ENCODE data around the gene PROCA1. TPM values are rescaled to one million over a fixed set of nuclear protein-coding genes. Genes with fewer than 3 reads are reported as not detected.
"Not testable (repeated sequence)": the region's sequence is repeated elsewhere in the genome, so short reads cannot be mapped to it uniquely, and the experiment has no call there.

The PROCA1 gene
- total RNA-seq, 2 donors from 2014 or later = 4.4 to 12.4 TPM

GRCh38 chr17:28737316-28737715 lies 25.6 kb upstream of the PROCA1 start:
- Mint-ChIP-seq H3K4me1 (peaks cover 12% of the 10 kb centered on the region), H3K27ac (no peak overlapping the region), H3K4me3 (no peak overlapping the region), H3K9me3 (no peaks in the 10 kb centered on the region), H3K36me3 (ENCODE audit: low read depth) (peaks cover 8% of the 10 kb centered on the region), H3K27me3 (no peaks in the 10 kb centered on the region)
- no peak for ATAC-seq (replicated peaks)

GRCh38 chr17:28735913-28736769 lies 24.5 kb upstream of the PROCA1 start:
- not testable (repeated sequence) for H3K27me3 Mint-ChIP-seq; H3K9me3 Mint-ChIP-seq; H3K27ac Mint-ChIP-seq; H3K36me3 Mint-ChIP-seq (ENCODE audit: low read depth); ATAC-seq (replicated peaks)
- Mint-ChIP-seq H3K4me1 (peaks cover 12% of the 10 kb centered on the region), H3K4me3 (peak overlapping the region; percentile 19)

GRCh38 chr17:28735242-28735722 lies 23.6 kb upstream of the PROCA1 start:
- Mint-ChIP-seq H3K4me1 (peaks cover 12% of the 10 kb centered on the region), H3K36me3 (ENCODE audit: low read depth) (peaks cover 8% of the 10 kb centered on the region), H3K4me3 (no peak overlapping the region), H3K27me3 (no peaks in the 10 kb centered on the region), H3K9me3 (no peaks in the 10 kb centered on the region), H3K27ac (no peak overlapping the region)
- ATAC-seq (replicated peaks) = peak; percentile 38

- no peaks in the 10 kb centered on the region for H3K27me3 Mint-ChIP-seq
- no peaks in the 10 kb centered on the region for H3K9me3 Mint-ChIP-seq
- peaks cover 15% of the 10 kb centered on the region for H3K4me1 Mint-ChIP-seq
- no peak for ATAC-seq (replicated peaks)
- H3K36me3 Mint-ChIP-seq (ENCODE audit: low read depth) = peaks cover 8% of the 10 kb centered on the region
- no peak overlapping the region for H3K27ac Mint-ChIP-seq
- H3K4me3 Mint-ChIP-seq = no peak overlapping the region
Observed at GRCh38 chr17:28734712-28735241, 23.1 kb upstream of the PROCA1 start.

GRCh38 chr17:28733346-28733745 lies 21.7 kb upstream of the PROCA1 start:
- H3K36me3 Mint-ChIP-seq (ENCODE audit: low read depth) = peaks cover 9% of the 10 kb centered on the region
- no peaks in the 10 kb centered on the region for H3K27me3 Mint-ChIP-seq
- peaks cover 13% of the 10 kb centered on the region for H3K4me1 Mint-ChIP-seq
- no peak overlapping the region for H3K4me3 Mint-ChIP-seq
- H3K9me3 Mint-ChIP-seq = no peaks in the 10 kb centered on the region
- no peak overlapping the region for H3K27ac Mint-ChIP-seq
- ATAC-seq (replicated peaks) = no peak

- Mint-ChIP-seq H3K27ac (peak overlapping the region; percentile 27), H3K4me3 (peak overlapping the region; percentile 100), H3K4me1 (peaks cover 10% of the 10 kb centered on the region)
Observed at GRCh38 chr17:28729950-28730330, 18.3 kb upstream of the PROCA1 start.

GRCh38 chr17:28728364-28729200 lies 16.9 kb upstream of the PROCA1 start, which contains the start of gene NEK8:
TSS of gene NEK8 (plus strand) at chr17:28728788. CDS start at chr17:28728814, 26 bp downstream.
- peaks cover 21% of the 10 kb centered on the region for H3K4me1 Mint-ChIP-seq
- peaks cover 40% of the 10 kb centered on the region for H3K36me3 Mint-ChIP-seq (ENCODE audit: low read depth)

More at GRCh38 chr17:28729950-28730330, 18.3 kb upstream of the PROCA1 start:
- Mint-ChIP-seq H3K27me3 (no peaks in the 10 kb centered on the region), H3K9me3 (no peaks in the 10 kb centered on the region), H3K36me3 (ENCODE audit: low read depth) (peaks cover 34% of the 10 kb centered on the region)
- no peak for ATAC-seq (replicated peaks)

GRCh38 chr17:28726627-28727491 lies 15.2 kb upstream of the PROCA1 start:
- H3K27me3 Mint-ChIP-seq = no peaks in the 10 kb centered on the region
- H3K27ac Mint-ChIP-seq = peak overlapping the region; percentile 99
- H3K36me3 Mint-ChIP-seq (ENCODE audit: low read depth) = peaks cover 58% of the 10 kb centered on the region
- peak; percentile 32 for ATAC-seq (replicated peaks)
- peak overlapping the region; percentile 100 for H3K4me3 Mint-ChIP-seq
- H3K4me1 Mint-ChIP-seq = peaks cover 27% of the 10 kb centered on the region
- no peaks in the 10 kb centered on the region for H3K9me3 Mint-ChIP-seq

More at GRCh38 chr17:28728364-28729200, 16.9 kb upstream of the PROCA1 start, which contains the start of gene NEK8:
- ATAC-seq (replicated peaks) = peak; percentile 49
- Mint-ChIP-seq H3K4me3 (peak within 1 kb of the TSS; percentile 100), H3K27ac (peak within 1 kb of the TSS; percentile 99), H3K27me3 (no peaks in the 10 kb centered on the region), H3K9me3 (no peaks in the 10 kb centered on the region)

GRCh38 chr17:28726226-28726626 lies 14.5 kb upstream of the PROCA1 start, which contains the start of gene TLCD1:
TSS of gene TLCD1 (minus strand) at chr17:28726233. CDS start at chr17:28726097, 136 bp downstream.
- H3K27ac Mint-ChIP-seq = peak within 1 kb of the TSS; percentile 99
- H3K9me3 Mint-ChIP-seq = no peaks in the 10 kb centered on the region
- peak; percentile 27 for ATAC-seq (replicated peaks)
- H3K4me3 Mint-ChIP-seq = peak within 1 kb of the TSS; percentile 100
- H3K36me3 Mint-ChIP-seq (ENCODE audit: low read depth) = peaks cover 64% of the 10 kb centered on the region
- H3K4me1 Mint-ChIP-seq = peaks cover 27% of the 10 kb centered on the region
- no peaks in the 10 kb centered on the region for H3K27me3 Mint-ChIP-seq

- Mint-ChIP-seq H3K9me3 (no peaks in the 10 kb centered on the region), H3K4me1 (peaks cover 27% of the 10 kb centered on the region), H3K27me3 (no peaks in the 10 kb centered on the region), H3K27ac (peak overlapping the region; percentile 67), H3K36me3 (ENCODE audit: low read depth) (peaks cover 69% of the 10 kb centered on the region), H3K4me3 (peak overlapping the region; percentile 100)
- no peak for ATAC-seq (replicated peaks)
Observed at GRCh38 chr17:28725660-28726225, 14.1 kb upstream of the PROCA1 start.

GRCh38 chr17:28725166-28725659 lies 13.5 kb upstream of the PROCA1 start:
- Mint-ChIP-seq H3K27ac (peak overlapping the region; percentile 67), H3K9me3 (no peaks in the 10 kb centered on the region), H3K4me1 (peaks cover 27% of the 10 kb centered on the region), H3K4me3 (peak overlapping the region; percentile 100), H3K36me3 (ENCODE audit: low read depth) (peaks cover 74% of the 10 kb centered on the region), H3K27me3 (no peaks in the 10 kb centered on the region)
- no peak for ATAC-seq (replicated peaks)

GRCh38 chr17:28724500-28725165 lies 12.9 kb upstream of the PROCA1 start:
- ATAC-seq (replicated peaks) = no peak
- Mint-ChIP-seq H3K4me3 (peak overlapping the region; percentile 100), H3K4me1 (peaks cover 23% of the 10 kb centered on the region), H3K9me3 (no peaks in the 10 kb centered on the region), H3K27me3 (no peaks in the 10 kb centered on the region), H3K36me3 (ENCODE audit: low read depth) (peaks cover 80% of the 10 kb centered on the region), H3K27ac (peak overlapping the region; percentile 67)
